Measurements from ENCODE around the gene EFL1.

DNA sequence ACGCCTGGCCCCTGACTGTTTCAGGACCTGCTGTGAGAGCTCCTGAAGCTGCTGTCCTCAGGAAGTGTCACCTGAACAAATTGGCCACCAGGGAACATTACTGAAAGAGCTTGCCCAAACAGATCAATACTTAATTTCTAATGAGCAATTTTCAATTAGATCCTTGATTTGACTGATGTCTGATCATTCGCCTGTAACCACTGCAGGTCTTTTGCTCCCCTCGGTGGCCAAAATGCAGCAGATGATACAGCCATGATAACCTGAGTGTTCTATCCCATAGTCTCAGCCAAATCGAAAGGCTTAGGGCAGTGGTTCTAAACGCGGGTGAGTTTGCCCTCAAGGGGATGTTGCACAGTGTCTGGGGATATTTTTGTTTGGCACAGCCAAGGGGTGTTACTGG, 159.1 kb downstream of the EFL1 start:
- TF ChIP-seq POLR2A (IDR thresholded peaks at IDR 0.05) = no peak
- TF ChIP-seq, protein P1, sequence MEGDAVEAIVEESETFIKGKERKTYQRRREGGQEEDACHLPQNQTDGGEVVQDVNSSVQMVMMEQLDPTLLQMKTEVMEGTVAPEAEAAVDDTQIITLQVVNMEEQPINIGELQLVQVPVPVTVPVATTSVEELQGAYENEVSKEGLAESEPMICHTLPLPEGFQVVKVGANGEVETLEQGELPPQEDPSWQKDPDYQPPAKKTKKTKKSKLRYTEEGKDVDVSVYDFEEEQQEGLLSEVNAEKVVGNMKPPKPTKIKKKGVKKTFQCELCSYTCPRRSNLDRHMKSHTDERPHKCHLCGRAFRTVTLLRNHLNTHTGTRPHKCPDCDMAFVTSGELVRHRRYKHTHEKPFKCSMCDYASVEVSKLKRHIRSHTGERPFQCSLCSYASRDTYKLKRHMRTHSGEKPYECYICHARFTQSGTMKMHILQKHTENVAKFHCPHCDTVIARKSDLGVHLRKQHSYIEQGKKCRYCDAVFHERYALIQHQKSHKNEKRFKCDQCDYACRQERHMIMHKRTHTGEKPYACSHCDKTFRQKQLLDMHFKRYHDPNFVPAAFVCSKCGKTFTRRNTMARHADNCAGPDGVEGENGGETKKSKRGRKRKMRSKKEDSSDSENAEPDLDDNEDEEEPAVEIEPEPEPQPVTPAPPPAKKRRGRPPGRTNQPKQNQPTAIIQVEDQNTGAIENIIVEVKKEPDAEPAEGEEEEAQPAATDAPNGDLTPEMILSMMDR (IDR thresholded peaks at IDR 0.05) = no peak

Measured in uterus (tissue), 2 donors.